HepG2 (cell line): ENCODE measurements around the gene AKIRIN1. TPM values are rescaled to one million over a fixed set of nuclear protein-coding genes. Genes with fewer than 3 reads are reported as not detected.

Experiments used
- ARNTL ChIP-seq: sonication (generic); formaldehyde crosslinking; IDR thresholded peaks from 2 replicates; pipeline ENCODE4 v1.4.0; 2020; ENCODE audit warnings: mild to moderate bottlenecking, missing genetic modification reagents
- DDIT3 ChIP-seq: sonication (generic); formaldehyde crosslinking; IDR thresholded peaks from 2 replicates; pipeline ENCODE4 v1.4.0; 2020; ENCODE audit warnings: mild to moderate bottlenecking, missing genetic modification reagents
- DRAP1 ChIP-seq: IDR thresholded peaks from 2 replicates; pipeline ENCODE4 v1.6.1; 2016; ENCODE audit warnings: missing genetic modification reagents, missing compliant biosample characterization
- GFI1 ChIP-seq: sonication (generic); formaldehyde crosslinking; IDR thresholded peaks from 2 replicates; pipeline ENCODE4 v1.5.0; 2020; ENCODE audit warnings: missing genetic modification reagents, mild to moderate bottlenecking, borderline replicate concordance
- HMG20A ChIP-seq: IDR thresholded peaks from 2 replicates; pipeline ENCODE4 v1.6.1; 2016; ENCODE audit warnings: borderline replicate concordance
- MAX ChIP-seq: IDR thresholded peaks from 2 replicates; pipeline ENCODE4 v1.6.1; 2012; ENCODE audit warnings: inconsistent platforms
- MAZ ChIP-seq, 2 experiments: sonication (generic) in 1 of 2; formaldehyde crosslinking in 1 of 2; IDR thresholded peaks; 2 replicates each; pipeline versions ENCODE4 v1.5.0 to v1.6.1; 2012 to 2020; ENCODE audit warnings: low read depth in 2 of 2, mild to moderate bottlenecking in 2 of 2, borderline replicate concordance in 1 of 2, improper control_type of control experiment in 1 of 2, low read length in 1 of 2, missing genetic modification reagents in 1 of 2, moderate library complexity in 1 of 2
- MED13 ChIP-seq: sonication (generic); formaldehyde crosslinking; IDR thresholded peaks from 2 replicates; pipeline ENCODE4 v1.5.0; 2020; ENCODE audit warnings: missing genetic modification reagents
- ONECUT2 ChIP-seq: sonication (generic); formaldehyde crosslinking; IDR thresholded peaks from 2 replicates; pipeline ENCODE4 v1.4.0; 2020; ENCODE audit warnings: missing genetic modification reagents
- PRMT3 ChIP-seq: sonication (generic); formaldehyde crosslinking; IDR thresholded peaks from 2 replicates; pipeline ENCODE4 v1.8.1; 2022; ENCODE audit warnings: low read depth, mild to moderate bottlenecking, moderate library complexity, missing genetic modification reagents, borderline replicate concordance
- RCOR2 ChIP-seq: IDR thresholded peaks from 2 replicates; pipeline ENCODE4 v1.6.1; 2016; ENCODE audit warnings: missing biosample characterization, missing genetic modification reagents
- RFX1 ChIP-seq: fragments of 450-650 bp; IDR thresholded peaks from 2 replicates; pipeline ENCODE4 v1.6.1; 2017
- RNF2 ChIP-seq: fragments of 450-650 bp; conservative IDR thresholded peaks from 2 replicates; pipeline ENCODE4 v1.6.1; 2016; ENCODE audit warnings: low read depth
- SIN3A ChIP-seq: IDR thresholded peaks from 2 replicates; pipeline ENCODE4 v1.6.1; 2011; ENCODE audit warnings: low read depth, mild to moderate bottlenecking, control low read depth, low read length, borderline replicate concordance
- TIGD3 ChIP-seq: sonication (generic); formaldehyde crosslinking; IDR thresholded peaks from 2 replicates; pipeline ENCODE4 v1.5.1; 2020; ENCODE audit warnings: mild to moderate bottlenecking, missing genetic modification reagents, borderline replicate concordance
- YEATS4 ChIP-seq: sonication (generic); formaldehyde crosslinking; IDR thresholded peaks from 2 replicates; pipeline ENCODE4 v1.4.0; 2020; ENCODE audit warnings: missing genetic modification reagents, borderline replicate concordance
- ZNF101 ChIP-seq: sonication (generic); formaldehyde crosslinking; IDR thresholded peaks from 2 replicates; pipeline ENCODE4 v1.4.0; 2020; ENCODE audit warnings: mild to moderate bottlenecking, low read depth, missing genetic modification reagents, borderline replicate concordance
- ZNF180 ChIP-seq: sonication (generic); formaldehyde crosslinking; IDR thresholded peaks from 2 replicates; pipeline ENCODE4 v1.4.0; 2020; ENCODE audit warnings: low read depth, missing genetic modification reagents, borderline replicate concordance
- ZNF441 ChIP-seq: sonication (generic); formaldehyde crosslinking; IDR thresholded peaks from 2 replicates; pipeline ENCODE4 v1.7.0; 2021; ENCODE audit warnings: missing genetic modification reagents, borderline replicate concordance
- ZNF496 ChIP-seq: sonication (generic); formaldehyde crosslinking; IDR thresholded peaks from 2 replicates; pipeline ENCODE4 v1.8.1; 2023; ENCODE audit warnings: mild to moderate bottlenecking, moderate library complexity, missing genetic modification reagents; ENCODE audit not compliant: insufficient replicate concordance
- ZNF552 ChIP-seq: sonication (generic); formaldehyde crosslinking; IDR thresholded peaks from 2 replicates; pipeline ENCODE4 v1.9.0; 2022; ENCODE audit warnings: missing genetic modification reagents, mild to moderate bottlenecking, borderline replicate concordance
- ZNF556 ChIP-seq: sonication (generic); formaldehyde crosslinking; IDR thresholded peaks from 2 replicates; pipeline ENCODE4 v1.4.0; 2020; ENCODE audit warnings: mild to moderate bottlenecking, missing genetic modification reagents, borderline replicate concordance
- ZNF674 ChIP-seq: sonication (generic); formaldehyde crosslinking; IDR thresholded peaks from 2 replicates; pipeline ENCODE4 v1.5.0; 2020; ENCODE audit warnings: low read depth, mild to moderate bottlenecking, missing genetic modification reagents
- ZNF749 ChIP-seq: sonication (generic); formaldehyde crosslinking; IDR thresholded peaks from 2 replicates; pipeline ENCODE4 v1.8.0; 2022; ENCODE audit warnings: mild to moderate bottlenecking, missing genetic modification reagents, moderate library complexity, borderline replicate concordance
- ZNF883 ChIP-seq: sonication (generic); formaldehyde crosslinking; IDR thresholded peaks from 2 replicates; pipeline ENCODE4 v1.5.1; 2020; ENCODE audit warnings: mild to moderate bottlenecking, missing genetic modification reagents; ENCODE audit errors: not compliant biosample characterization
- ZSCAN20 ChIP-seq: sonication (generic); formaldehyde crosslinking; IDR thresholded peaks from 2 replicates; pipeline ENCODE4 v1.4.0; 2020; ENCODE audit warnings: missing genetic modification reagents, mild to moderate bottlenecking, borderline replicate concordance
- polyA plus RNA-seq, 8 experiments: library from polyadenylated mRNA; depleted of rRNA in 3 of 8; stranded (reverse) in 7 of 8; unstranded in 1 of 8; fragments of >200 nt; fragmentation: Illumina TruSeq in 4 of 8; extraction: Trizol in 4 of 8; gene quantifications; 2 replicates each; pipeline versions ENCODE4 v1.2.1 to v1.2.3, GENCODE V29; 2011 to 2016; ENCODE audit warnings: low read depth in 4 of 8, missing spikeins in 1 of 8, mixed read lengths in 1 of 8; ENCODE audit not compliant: insufficient read depth in 1 of 8
- total RNA-seq, 5 experiments: library from RNA; depleted of rRNA; stranded (reverse); fragments of >200 nt; fragmentation: Illumina TruSeq; extraction: Trizol; gene quantifications; 2 replicates each; pipeline ENCODE4 v1.2.3, GENCODE V29; 2016; ENCODE audit warnings: low read depth in 1 of 5

The AKIRIN1 gene
- total and polyA plus RNA-seq, 2 of the 13 experiments (the other 11 are each of a cell fraction or from before 2014, with no cell fraction given), result 123 to 157 TPM

GRCh38 chr1:38990738-38991637 is at the start of gene AKIRIN1 (continued):
- no peak for TF ChIP-seq ZNF674
- TF ChIP-seq RNF2, result no peak
- TF ChIP-seq DDIT3 (CRISPR knock-in tag), result no peak
- TF ChIP-seq MAX, result peak; percentile 64
- TF ChIP-seq ARNTL (CRISPR knock-in tag), result 0 out of 2 replicates have a peak, but pooled peaks have one; percentile 14
- peak; percentile 74; the same call in 1 of the 2 replicates for TF ChIP-seq DRAP1 (CRISPR knock-in tag)
- TF ChIP-seq ZNF496 (CRISPR knock-in tag), result no peak
- no peak for TF ChIP-seq PRMT3
- peak; percentile 72 for TF ChIP-seq YEATS4 (CRISPR knock-in tag)
- TF ChIP-seq ZNF441 (CRISPR knock-in tag), result peak; percentile 64; the same call in 1 of the 2 replicates
- TF ChIP-seq SIN3A, result peak; percentile 66; the same call in 1 of the 2 replicates
- no peak for TF ChIP-seq ZNF552 (CRISPR knock-in tag)
- TF ChIP-seq HMG20A, result no peak
- TF ChIP-seq MED13 (CRISPR knock-in tag), result peak; percentile 39; the same call in 1 of the 2 replicates
- TF ChIP-seq RCOR2 (CRISPR knock-in tag), result no peak
- no peak for TF ChIP-seq ZNF101
- TF ChIP-seq TIGD3 (CRISPR knock-in tag), result no peak
- peak; percentile 34 for TF ChIP-seq RFX1
- peak; percentile 53 for TF ChIP-seq ZNF883 (CRISPR knock-in tag)
- peak; percentile 68; the same call in 1 of the 2 replicates for TF ChIP-seq MAZ (IDR thresholded peaks at IDR 0.05; ENCODE audit: borderline replicate concordance, low read depth, low read length)
- peak; percentile 85 for TF ChIP-seq MAZ (CRISPR knock-in tag; IDR thresholded peaks at IDR 0.05; ENCODE audit: low read depth)
- TF ChIP-seq GFI1, result 0 out of 2 replicates have a peak, but pooled peaks have one; percentile 51
- peak; percentile 77; the same call in 1 of the 2 replicates for TF ChIP-seq ZNF556 (CRISPR knock-in tag)
- no peak for TF ChIP-seq ONECUT2 (CRISPR knock-in tag)
- no peak for TF ChIP-seq ZNF749 (CRISPR knock-in tag)
- no peak for TF ChIP-seq ZSCAN20 (CRISPR knock-in tag)
- no peak for TF ChIP-seq ZNF180 (CRISPR knock-in tag)
